Medulla oblongata (tissue), 1 donor: ENCODE data around the gene ABCB9.
"Not testable (repeated sequence)": the region's sequence is repeated elsewhere in the genome, so short reads cannot be mapped to it uniquely, and the experiment has no call there.

Source experiments
- DNase-seq: peaks from one replicate; pipeline ENCODE4 v3.0.0-alpha.2; 2015; ENCODE audit errors: extremely low spot score

The ABCB9 gene

DNA sequence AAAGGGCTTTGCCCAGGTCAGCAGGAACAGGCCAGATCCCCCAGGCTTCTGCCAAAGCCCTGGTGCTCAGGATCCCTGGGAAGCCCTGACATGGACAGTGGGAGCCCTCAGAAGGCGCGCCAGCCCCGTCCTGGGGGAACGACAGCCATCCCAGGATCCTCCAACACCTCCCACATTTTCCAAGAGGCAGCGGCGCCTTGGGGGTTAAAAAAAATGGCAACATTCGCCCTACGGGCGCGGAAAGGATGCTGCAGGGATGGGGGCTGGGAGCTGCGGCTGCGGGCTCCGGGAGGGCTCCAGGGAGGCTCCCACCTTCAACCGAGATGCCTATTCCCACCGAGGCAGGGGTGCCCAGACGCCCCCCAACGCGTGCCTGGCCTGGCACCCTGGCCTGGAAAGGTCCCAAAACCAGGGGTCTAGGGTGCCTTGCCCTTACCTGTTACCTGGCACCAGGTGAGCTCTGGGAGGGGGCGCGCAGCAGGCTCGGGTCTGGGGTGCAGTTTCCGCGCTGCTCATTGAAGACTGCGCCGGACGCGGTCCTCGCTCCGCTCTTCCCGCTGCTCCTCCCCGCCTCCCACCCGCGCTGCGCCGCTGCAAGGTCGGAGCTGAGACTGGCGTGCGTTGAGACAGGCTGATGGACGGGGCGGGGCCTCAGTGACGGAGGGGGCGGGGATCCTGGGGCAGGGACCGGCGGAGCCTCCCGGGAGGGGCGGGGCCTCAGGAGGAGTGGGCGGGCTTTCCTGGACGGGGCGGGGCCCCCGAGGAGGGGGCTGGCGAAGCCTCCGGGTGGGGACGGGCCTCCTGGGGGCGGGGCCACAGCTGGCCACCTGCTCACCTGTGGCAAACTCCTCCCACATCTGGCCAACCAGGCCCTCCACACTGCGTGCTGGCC is at the start of gene ABCB9:
Gene ABCB9 (minus strand): TSS at position 613 of the 892 bp plus-strand sequence. CDS start 6,228 bp downstream, outside the sequence.
- DNase-seq = peak; percentile 93

DNA sequence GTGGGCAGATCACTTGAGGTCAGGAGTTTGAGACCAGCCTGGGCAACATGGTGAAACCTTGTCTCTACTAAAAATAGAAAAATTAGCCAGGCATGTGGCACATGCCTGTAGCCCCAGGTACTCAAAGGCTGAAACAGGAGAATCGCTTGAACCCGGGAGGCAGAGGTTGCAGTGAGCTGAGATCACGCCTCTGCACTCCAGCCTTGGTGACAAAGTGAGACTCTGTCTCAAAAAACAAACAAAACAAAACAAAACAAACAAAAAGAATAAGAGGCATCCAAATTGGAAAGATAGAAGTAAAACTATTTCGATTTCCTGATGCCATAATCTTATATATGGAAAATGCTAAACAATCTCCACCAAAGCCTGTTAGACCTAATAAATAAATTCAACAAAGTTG is 48.2 kb upstream of the ABCB9 start:
- not testable (repeated sequence) for DNase-seq

GRCh38 chr12:123013185-123014095 is 47.2 kb upstream of the ABCB9 start:
- DNase-seq = no peak

GRCh38 chr12:123011701-123012100 is 45.4 kb upstream of the ABCB9 start:
- DNase-seq = no peak

GRCh38 chr12:123010681-123011080 is 44.4 kb upstream of the ABCB9 start:
- DNase-seq = no peak

DNA sequence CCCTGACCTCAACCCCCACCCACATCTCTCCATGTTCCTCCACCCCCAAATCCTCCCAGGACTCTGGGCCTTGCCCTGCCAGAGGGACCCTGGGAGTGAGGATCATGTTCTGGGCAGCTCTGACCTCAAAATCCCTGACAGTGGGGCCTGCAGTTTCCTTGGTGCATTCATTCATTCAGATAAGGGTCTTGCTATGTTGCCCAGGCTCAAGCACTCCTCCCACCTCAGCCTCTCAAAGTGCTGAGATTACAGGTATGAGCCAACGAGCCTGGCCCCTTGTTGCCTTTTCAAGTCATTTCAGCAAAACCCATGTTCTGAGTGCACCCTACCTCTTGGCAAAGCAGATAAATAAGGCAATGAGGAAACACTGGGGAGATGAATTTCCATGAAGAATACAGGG is 43.8 kb upstream of the ABCB9 start:
- no peak for DNase-seq

- DNase-seq = no peak
Measured at GRCh38 chr12:123006977-123007376, 40.7 kb upstream of the ABCB9 start.

- no peak for DNase-seq
Measured at GRCh38 chr12:123005081-123005626, 38.9 kb upstream of the ABCB9 start.

GRCh38 chr12:123004287-123004686 is 38.0 kb upstream of the ABCB9 start:
- DNase-seq = no peak

DNA sequence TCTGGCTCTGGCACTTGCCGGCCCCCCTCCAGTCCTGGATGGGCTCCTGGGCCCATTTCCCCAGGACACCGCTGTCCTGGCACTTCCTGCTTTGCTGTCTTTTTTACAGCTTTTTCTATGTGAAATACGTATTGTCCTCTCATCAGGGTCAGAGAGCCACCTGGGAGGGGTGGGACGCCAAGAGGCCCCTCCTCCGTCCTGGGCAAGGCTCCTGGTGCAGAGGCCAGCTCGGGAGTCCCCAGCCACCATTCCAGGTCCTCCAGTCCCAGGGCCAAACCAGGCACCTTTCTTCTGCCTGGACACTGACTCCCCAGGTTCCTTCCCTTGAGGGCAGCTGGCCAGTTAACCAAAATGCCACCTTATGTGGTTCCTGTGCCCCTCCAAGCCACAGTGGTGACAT is 37.0 kb upstream of the ABCB9 start:
- DNase-seq = no peak

DNA sequence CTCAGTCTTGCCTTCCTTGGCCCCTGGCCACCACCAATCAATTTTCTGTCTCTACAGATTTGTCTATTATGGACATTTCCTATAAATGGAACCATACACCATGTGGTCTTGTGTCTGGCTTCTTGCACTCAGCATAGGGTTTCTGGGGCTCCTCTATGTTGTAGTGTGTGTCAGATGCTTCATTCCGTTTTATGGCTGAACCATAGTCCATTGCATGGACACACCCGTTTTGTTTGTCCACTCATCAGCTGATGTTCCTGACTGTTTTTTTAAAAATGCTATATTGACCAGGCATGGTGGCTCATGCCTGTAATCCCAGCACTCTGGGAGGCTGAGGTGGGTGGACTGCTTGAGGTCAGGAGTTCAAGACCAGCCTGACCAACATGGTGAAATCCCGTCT is 35.2 kb upstream of the ABCB9 start:
- no peak for DNase-seq

DNA sequence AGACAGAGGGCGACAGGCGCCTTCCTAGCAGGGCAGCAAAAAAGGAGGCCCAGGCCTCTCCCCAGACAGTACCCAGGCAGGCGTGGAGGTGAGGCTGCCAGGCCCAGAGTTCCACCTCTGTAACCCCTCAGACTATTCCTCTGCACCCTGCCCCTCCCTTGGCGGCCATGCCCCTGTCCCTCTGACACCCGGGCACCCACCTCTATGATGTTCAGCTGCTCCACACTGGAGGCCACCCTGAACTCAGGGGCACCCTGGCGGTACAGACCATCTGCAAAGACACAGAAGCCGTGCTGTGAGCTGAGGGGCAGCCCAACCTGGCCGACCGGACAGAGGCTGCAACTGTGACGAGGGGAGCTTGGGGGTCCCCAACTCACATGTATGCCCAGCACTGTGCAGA is 34.3 kb upstream of the ABCB9 start:
- DNase-seq = no peak

DNA sequence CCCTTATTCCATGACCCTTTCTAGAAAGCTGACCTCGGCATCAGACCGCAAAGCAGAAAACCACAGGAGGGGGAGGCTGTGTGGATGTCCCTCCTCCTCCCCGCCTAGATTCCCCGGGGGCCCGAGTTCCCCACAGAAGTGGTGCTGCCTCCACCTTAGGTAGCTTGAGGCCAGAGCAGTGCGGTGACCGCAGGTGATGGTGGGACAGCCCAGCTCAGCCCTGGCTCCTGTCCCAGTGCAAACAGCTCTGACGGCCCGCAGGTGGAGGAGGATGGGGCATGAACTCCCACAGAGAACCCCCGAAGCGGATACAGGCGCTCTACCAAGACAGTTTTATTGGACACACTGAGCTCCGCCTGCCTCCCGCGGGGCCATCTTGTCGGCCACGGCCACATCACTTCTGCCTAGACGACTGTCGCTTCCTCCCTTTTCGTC is 33.7 kb upstream of the ABCB9 start:
- DNase-seq = no peak

GRCh38 chr12:122999196-122999946 is 33.1 kb upstream of the ABCB9 start:
- DNase-seq = peak; percentile 66

DNA sequence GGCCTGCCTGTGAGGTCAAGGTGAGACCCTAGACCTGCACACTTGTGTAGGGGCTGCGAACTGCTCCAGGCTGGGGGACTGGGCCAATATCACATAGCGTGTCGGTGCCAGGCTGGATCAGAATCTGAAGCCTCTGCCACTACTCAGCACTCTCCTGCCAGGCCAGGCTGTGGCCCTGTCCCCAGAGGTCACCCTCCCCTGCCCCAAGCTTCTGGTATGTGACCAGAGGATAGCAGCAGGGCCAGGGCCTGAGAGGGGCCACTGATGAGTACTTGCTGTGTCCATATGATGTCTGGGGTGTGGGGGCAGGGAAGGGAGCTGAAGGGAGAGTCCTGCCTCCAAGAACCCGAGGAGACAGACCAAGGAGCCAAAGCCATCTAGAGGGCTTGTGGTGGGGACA is 32.1 kb upstream of the ABCB9 start:
- DNase-seq = no peak

DNA sequence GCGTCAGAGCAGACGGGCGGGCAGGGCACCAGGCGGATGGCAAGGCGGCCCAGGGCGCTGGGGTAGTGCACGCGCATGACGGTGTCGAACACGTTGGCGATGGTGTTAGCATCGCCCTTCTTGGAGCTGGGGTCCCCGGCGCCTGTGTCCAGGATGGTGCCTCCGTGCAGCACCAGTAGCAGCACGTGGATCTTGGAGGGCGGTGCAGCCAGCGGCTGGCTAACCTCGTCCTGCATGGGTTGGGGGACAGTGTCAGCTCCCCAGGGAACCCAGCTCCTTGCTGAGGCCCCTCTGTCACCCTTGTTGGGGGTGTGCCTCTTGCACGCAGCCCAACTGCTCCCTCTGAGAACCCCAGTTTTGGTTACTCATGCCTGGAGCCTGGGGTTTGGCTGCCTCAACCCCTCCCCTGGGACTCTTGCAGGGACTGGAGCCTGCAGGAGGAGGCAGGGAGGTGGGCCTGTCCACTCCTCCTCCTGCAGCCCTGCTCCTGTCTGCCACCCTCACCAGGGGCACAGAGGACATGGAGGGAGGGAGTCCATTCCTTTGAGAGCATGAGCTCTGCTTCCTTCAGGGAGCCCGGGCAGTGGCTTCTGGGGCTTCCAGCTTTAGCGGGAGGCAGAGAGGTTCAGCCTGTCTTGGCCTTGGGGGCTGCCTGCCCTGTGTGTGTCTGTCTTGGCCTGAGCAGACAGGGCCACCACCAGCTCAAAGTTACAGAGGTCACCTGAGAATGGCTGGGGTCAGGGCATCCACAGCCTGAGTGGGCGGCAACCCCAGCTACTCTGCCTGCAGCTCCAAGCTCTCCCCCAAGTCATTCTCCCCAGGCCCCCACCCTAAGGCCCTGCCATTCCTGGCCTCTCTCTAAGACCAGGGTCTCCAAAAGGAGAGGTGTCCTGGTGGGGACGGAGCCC is 31.3 kb upstream of the ABCB9 start:
- no peak for DNase-seq

- no peak for DNase-seq
Measured at GRCh38 chr12:122996621-122997342, 30.5 kb upstream of the ABCB9 start.

- no peak for DNase-seq
Measured at GRCh38 chr12:122996188-122996601, 29.9 kb upstream of the ABCB9 start.

- DNase-seq = no peak
Measured at GRCh38 chr12:122995503-122996187, 29.4 kb upstream of the ABCB9 start.
